GM18520 (cell line): ENCODE measurements around the gene RNF223.
A peak's percentile ranks its signal among the peaks of the same experiment; 100 is the strongest.

ENCODE experiments used
- ATAC-seq: cut with Tn5 transposase; IDR thresholded peaks from one replicate; pipeline ENCODE4 v1.9.1; 2021; ENCODE audit not compliant: unreplicated experiment

Gene RNF223

GRCh38 chr1:1047407-1047806, 26.7 kb downstream of the RNF223 start:
- no peak for ATAC-seq

GRCh38 chr1:1046767-1047166, 27.3 kb downstream of the RNF223 start:
- ATAC-seq, result no peak

- ATAC-seq, result no peak
These were observed 27.9 kb downstream of the RNF223 start for GRCh38 chr1:1046243-1046642.

GRCh38 chr1:1045129-1045528, 29.0 kb downstream of the RNF223 start:
- ATAC-seq, result no peak

- no peak for ATAC-seq
These were observed 29.5 kb downstream of the RNF223 start for GRCh38 chr1:1044455-1045078.

- ATAC-seq, result no peak
These were observed 30.2 kb downstream of the RNF223 start for GRCh38 chr1:1043921-1044320.

- no peak for ATAC-seq
These were observed 30.7 kb downstream of the RNF223 start for GRCh38 chr1:1043411-1043810.

- no peak for ATAC-seq
These were observed 31.3 kb downstream of the RNF223 start for GRCh38 chr1:1042835-1043234.

- no peak for ATAC-seq
These were observed 32.2 kb downstream of the RNF223 start for GRCh38 chr1:1041873-1042272.

GRCh38 chr1:1041092-1041523, 33.0 kb downstream of the RNF223 start:
- no peak for ATAC-seq

GRCh38 chr1:1040004-1040991, 33.8 kb downstream of the RNF223 start:
- no peak for ATAC-seq

GRCh38 chr1:1039145-1039910, 34.8 kb downstream of the RNF223 start:
- ATAC-seq, result no peak

GRCh38 chr1:1038694-1039093, 35.4 kb downstream of the RNF223 start:
- no peak for ATAC-seq

- ATAC-seq, result no peak
These were observed 36.5 kb downstream of the RNF223 start for GRCh38 chr1:1037366-1038327.

- no peak for ATAC-seq
These were observed 38.7 kb downstream of the RNF223 start for GRCh38 chr1:1035291-1035943.

GRCh38 chr1:1034439-1034781, 39.7 kb downstream of the RNF223 start:
- no peak for ATAC-seq

- ATAC-seq, result no peak
These were observed 40.2 kb downstream of the RNF223 start for GRCh38 chr1:1033731-1034438.

GRCh38 chr1:1033009-1033587, 41.0 kb downstream of the RNF223 start:
- ATAC-seq, result peak; percentile 78

GRCh38 chr1:1032424-1032823, 41.7 kb downstream of the RNF223 start:
- no peak for ATAC-seq
